ENCODE data around the gene CCM2L.

GRCh38 chr20:32070690-32071213 is 60.5 kb downstream of the CCM2L start:
- TF ChIP-seq CTCF (IDR thresholded peaks at IDR 0.05; ENCODE audit: borderline replicate concordance, extremely low read depth, low read length, poor library complexity, severe bottlenecking) (no peak), EZH2 (IDR thresholded peaks at IDR 0.05; ENCODE audit: borderline replicate concordance, low read depth, low read length, severe bottlenecking) (no peak)
